Measurements from ENCODE around the gene CD79B.

GRCh38 chr17:63963123-63963522 lies 31.0 kb upstream of the CD79B start:
- TF ChIP-seq EZH2phosphoT487 (IDR thresholded peaks at IDR 0.05; ENCODE audit: insufficient read depth, low read depth) (no peak), EZH2 (IDR thresholded peaks at IDR 0.05; ENCODE audit: insufficient read depth, poor library complexity, severe bottlenecking) (no peak)

Data from GM23248 (cell line).